NT2/D1 (cell line): Measurements from ENCODE around the gene SNAPC4.

Experiments
- DNase-seq: peaks from one replicate; pipeline ENCODE4 v3.0.0-alpha.2; 2011; ENCODE audit warnings: low read depth, low spot score
- H3K27me3 ChIP-seq: 2 replicates; pipeline ENCODE4 v1.6.0; 2011; ENCODE audit warnings: mild to moderate bottlenecking; ENCODE audit not compliant: insufficient read length, insufficient read depth
- H3K36me3 ChIP-seq: 2 replicates; pipeline ENCODE4 v1.6.1; 2011; ENCODE audit warnings: mild to moderate bottlenecking, low read length, mixed read lengths; ENCODE audit not compliant: insufficient read depth, insufficient read length
- H3K4me1 ChIP-seq: 2 replicates; pipeline ENCODE4 v1.5.1; 2011; ENCODE audit not compliant: insufficient read depth, insufficient read length
- H3K4me3 ChIP-seq: 2 replicates; pipeline ENCODE4 v1.5.1; 2011; ENCODE audit warnings: low read depth; ENCODE audit not compliant: insufficient read length
- H3K9ac ChIP-seq: 2 replicates; pipeline ENCODE4 v1.6.0; 2011; ENCODE audit warnings: low read depth; ENCODE audit not compliant: insufficient read length
- H3K9me3 ChIP-seq: 2 replicates; pipeline ENCODE4 v1.5.1; 2011; ENCODE audit warnings: mild to moderate bottlenecking, low read length; ENCODE audit not compliant: insufficient read depth
- SUZ12 ChIP-seq: IDR thresholded peaks from 2 replicates; pipeline ENCODE4 v1.6.1; 2011; ENCODE audit not compliant: insufficient read length, insufficient read depth; ENCODE audit errors: extremely low read depth
- YY1 ChIP-seq: IDR thresholded peaks from 2 replicates; pipeline ENCODE4 v1.6.1; 2011; ENCODE audit not compliant: insufficient read length, insufficient read depth
- ZNF274 ChIP-seq: IDR thresholded peaks from 2 replicates; pipeline ENCODE4 v1.6.1; 2011; ENCODE audit warnings: mild to moderate bottlenecking, low read depth, low read length

SNAPC4 gene

DNA sequence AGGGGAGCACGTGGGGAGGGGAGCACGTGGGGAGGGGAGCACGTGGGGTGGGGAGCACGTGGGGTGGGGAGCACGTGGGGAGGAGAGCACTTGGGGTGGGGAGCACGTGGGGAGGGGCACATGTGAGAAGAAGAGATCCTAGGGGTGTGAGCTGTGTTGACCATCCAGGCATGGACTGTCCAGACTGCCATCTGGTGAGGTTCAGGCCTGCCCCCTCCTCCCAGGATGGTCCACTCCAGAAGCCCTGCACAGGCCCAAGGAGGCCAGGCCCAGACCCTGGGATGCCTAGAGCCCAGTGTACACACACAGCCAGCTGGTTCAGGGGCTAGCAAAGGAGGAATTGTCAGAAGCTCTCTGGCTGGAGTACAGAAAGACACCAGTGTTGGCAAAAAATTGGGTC is 2.3 kb downstream of the SNAPC4 start:
- H3K36me3 ChIP-seq, result peaks cover 85% of the 10 kb centered on the region
- H3K27me3 ChIP-seq, result no peaks in the 10 kb centered on the region
- TF ChIP-seq ZNF274, result no peak
- no peak for TF ChIP-seq SUZ12
- no peak for TF ChIP-seq YY1
- peaks cover 14% of the 10 kb centered on the region for H3K4me1 ChIP-seq
- H3K9me3 ChIP-seq, result no peaks in the 10 kb centered on the region
- no peak overlapping the region for H3K9ac ChIP-seq
- H3K4me3 ChIP-seq, result no peak overlapping the region
- DNase-seq, result no peak

DNA sequence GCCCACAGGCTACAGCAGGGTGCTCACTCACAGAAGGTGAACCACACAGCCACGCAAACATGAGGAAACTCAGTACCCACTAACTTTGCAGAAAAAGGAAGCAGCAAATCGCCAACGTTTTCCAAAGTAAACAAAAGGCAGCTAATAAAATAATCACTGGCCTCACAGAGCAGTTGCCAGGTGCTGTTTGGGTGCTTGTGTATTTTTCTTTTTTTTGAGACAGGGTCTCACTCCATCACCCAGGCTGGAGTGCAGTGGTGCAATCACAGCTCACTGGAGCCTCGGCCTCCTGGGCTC is 3.8 kb downstream of the SNAPC4 start:
- DNase-seq, result no peak
- Histone ChIP-seq H3K27me3 (no peaks in the 10 kb centered on the region), H3K36me3 (peaks cover 85% of the 10 kb centered on the region), H3K9me3 (no peaks in the 10 kb centered on the region), H3K9ac (no peak overlapping the region), H3K4me1 (peaks cover 14% of the 10 kb centered on the region), H3K4me3 (no peak overlapping the region)
- no peak for TF ChIP-seq SUZ12
- TF ChIP-seq YY1, result no peak
- no peak for TF ChIP-seq ZNF274

DNA sequence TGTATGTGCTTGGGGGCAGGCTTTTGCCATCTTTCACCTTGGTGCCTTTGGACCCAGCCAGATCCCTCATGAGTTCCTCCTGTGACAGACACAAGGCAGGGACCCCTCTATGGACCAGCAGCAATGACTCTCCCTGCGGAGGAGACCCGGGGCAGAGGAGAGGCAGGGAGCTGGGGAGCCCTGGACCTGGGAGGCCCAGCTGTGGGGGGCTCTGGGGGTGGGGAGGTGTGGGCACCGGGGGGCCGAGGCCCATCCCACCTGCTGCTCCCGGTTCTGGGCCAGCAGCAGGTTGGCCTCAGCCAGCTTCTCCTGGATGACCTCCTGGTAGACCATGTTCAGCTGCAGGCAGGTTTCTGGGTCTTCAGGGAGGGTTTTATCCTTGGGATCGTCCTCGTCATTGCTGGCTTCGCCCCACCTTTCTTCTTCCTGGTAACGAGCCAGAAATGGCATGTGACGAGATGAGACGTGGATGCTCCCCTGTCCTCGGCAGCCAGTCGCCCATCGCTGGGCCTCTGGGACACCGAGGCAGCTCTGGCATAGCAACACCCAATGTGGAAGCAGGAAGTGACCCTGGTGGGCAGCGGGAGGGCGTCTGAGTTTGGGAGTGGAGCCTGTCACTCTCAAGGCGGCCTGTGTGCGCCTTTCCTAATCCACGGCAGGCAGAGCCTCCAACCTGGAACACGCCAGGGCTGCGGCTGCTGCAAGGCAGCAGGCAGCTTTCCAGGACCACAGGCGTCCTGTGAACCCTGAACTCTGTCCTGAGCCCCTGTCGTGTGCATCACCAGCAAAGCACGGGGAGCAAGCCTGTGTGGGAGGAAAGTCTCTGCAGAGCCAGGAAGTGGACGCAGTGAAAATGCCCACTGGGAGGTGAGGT is 4.4 kb downstream of the SNAPC4 start:
- peaks cover 14% of the 10 kb centered on the region for H3K4me1 ChIP-seq
- no peak overlapping the region for H3K4me3 ChIP-seq
- H3K27me3 ChIP-seq, result no peaks in the 10 kb centered on the region
- no peak for DNase-seq
- H3K36me3 ChIP-seq, result peaks cover 83% of the 10 kb centered on the region
- H3K9ac ChIP-seq, result no peak overlapping the region
- H3K9me3 ChIP-seq, result no peaks in the 10 kb centered on the region
- no peak for TF ChIP-seq SUZ12
- no peak for TF ChIP-seq YY1
- no peak for TF ChIP-seq ZNF274

DNA sequence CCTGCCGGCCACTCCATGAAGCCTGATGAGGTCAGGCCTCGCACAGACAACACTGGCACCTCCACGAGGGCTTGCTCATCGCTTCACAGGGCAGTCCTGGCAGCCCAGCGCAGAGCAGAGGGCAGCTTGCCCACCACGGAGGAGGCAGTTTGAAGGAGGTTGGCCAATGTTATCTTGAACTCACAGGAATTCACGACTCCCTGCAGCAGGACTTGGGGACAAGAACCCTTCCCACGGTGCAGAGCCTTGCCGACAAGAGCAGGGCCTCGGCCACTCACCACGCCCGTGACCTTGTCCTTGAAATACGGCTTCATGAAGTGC is 5.0 kb downstream of the SNAPC4 start:
- Histone ChIP-seq H3K4me3 (no peak overlapping the region), H3K4me1 (peaks cover 10% of the 10 kb centered on the region), H3K9ac (no peak overlapping the region), H3K27me3 (no peaks in the 10 kb centered on the region), H3K9me3 (no peaks in the 10 kb centered on the region), H3K36me3 (peaks cover 83% of the 10 kb centered on the region)
- DNase-seq, result no peak
- no peak for TF ChIP-seq SUZ12
- TF ChIP-seq YY1, result no peak
- no peak for TF ChIP-seq ZNF274

DNA sequence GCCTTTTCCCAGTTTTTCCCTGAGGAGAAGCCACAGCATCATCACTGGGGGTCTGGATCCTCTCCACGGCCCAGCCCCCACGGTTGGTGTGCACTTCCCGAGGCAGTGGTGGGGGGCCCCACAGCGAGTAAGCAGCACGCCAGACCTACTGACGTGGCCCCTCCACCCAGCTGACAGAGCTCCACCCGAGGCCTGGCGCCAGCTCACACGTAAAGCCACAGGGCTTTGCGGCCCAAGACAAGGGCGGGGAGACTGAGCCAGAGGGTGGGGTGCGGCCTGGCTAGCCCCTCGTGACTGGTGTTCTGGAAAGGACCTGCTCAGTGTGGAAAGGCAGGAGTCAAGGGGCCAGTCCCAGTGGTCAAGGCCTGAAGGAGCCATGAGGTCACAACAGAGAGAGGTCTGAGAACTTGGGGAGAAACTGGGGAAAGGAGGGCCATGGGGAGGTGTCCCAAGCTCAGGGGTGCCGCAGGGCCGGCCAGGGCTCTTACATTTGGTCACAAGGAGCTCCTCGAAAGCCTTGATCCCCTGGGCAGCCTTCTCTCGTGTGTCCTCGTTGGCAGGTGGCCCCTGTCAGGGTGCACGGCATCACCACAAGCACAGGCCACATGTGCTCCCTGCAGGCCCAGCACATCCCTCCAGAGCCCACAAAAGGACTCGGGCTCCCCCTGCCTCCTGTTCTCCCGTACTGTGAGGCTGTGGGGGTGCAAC is 5.5 kb downstream of the SNAPC4 start:
- Histone ChIP-seq H3K4me1 (peaks cover 10% of the 10 kb centered on the region), H3K36me3 (peaks cover 89% of the 10 kb centered on the region), H3K9ac (no peak overlapping the region), H3K27me3 (no peaks in the 10 kb centered on the region), H3K4me3 (no peak overlapping the region), H3K9me3 (no peaks in the 10 kb centered on the region)
- TF ChIP-seq YY1 (no peak), SUZ12 (no peak), ZNF274 (no peak)
- no peak for DNase-seq

DNA sequence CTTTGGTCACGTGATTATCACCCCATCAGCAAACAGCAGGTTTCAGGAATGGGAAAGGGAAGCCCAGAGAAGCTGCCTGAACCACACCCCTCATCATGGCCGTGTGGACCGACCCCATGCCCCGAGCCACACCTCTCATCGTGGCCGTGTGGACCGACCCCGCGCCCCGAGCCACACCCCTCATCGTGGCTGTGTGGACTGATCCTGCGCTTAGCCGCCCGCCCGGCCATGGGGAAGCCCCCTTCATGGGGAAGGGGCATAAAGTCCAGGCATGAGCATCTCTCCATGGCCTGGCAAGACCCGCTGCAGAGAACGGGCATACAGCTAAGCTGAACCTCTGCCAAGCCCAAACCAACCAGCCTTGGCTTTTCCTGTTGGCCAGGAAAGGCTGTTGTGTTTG is 6.4 kb downstream of the SNAPC4 start:
- Histone ChIP-seq H3K4me1 (peaks cover 5% of the 10 kb centered on the region), H3K9ac (no peak overlapping the region), H3K36me3 (peaks cover 93% of the 10 kb centered on the region), H3K27me3 (no peaks in the 10 kb centered on the region), H3K4me3 (no peak overlapping the region), H3K9me3 (no peaks in the 10 kb centered on the region)
- no peak for DNase-seq
- TF ChIP-seq SUZ12, result no peak
- no peak for TF ChIP-seq ZNF274
- no peak for TF ChIP-seq YY1
